ENCODE data around the gene SND1. TPM values are rescaled to one million over a fixed set of nuclear protein-coding genes. Genes with fewer than 3 reads are reported as not detected.

SND1 gene
- total and polyA plus RNA-seq, 12 donors, result 58.9 to 266 (median 132) TPM

GRCh38 chr7:127678947-127679346, 27.0 kb downstream of the SND1 start:
- intact Hi-C loops (cut with DNase I), result no loop called here
- Histone ChIP-seq H3K27ac (no peak overlapping the region), H3K9me3 (replicated peaks in 1 of 3) (no peaks in the 10 kb centered on the region), H3K27me3 (no peaks in the 10 kb centered on the region), H3K36me3 (replicated peaks in 1 of 2) (no peaks in the 10 kb centered on the region), H3K4me1 (replicated peaks in 1 of 2) (peaks cover 0 to 12% of the 10 kb centered on the region in 2 donors), H3K4me3 (no peak overlapping the region)
- WGBS, 4 donors, result 74 to 86% (median 85%) methylated on average over 3 of the region's 3 CpGs
- no peak for DNase-seq
- TF ChIP-seq POLR2A (IDR thresholded peaks at IDR 0.05), result no peak
- TF ChIP-seq, protein P1, sequence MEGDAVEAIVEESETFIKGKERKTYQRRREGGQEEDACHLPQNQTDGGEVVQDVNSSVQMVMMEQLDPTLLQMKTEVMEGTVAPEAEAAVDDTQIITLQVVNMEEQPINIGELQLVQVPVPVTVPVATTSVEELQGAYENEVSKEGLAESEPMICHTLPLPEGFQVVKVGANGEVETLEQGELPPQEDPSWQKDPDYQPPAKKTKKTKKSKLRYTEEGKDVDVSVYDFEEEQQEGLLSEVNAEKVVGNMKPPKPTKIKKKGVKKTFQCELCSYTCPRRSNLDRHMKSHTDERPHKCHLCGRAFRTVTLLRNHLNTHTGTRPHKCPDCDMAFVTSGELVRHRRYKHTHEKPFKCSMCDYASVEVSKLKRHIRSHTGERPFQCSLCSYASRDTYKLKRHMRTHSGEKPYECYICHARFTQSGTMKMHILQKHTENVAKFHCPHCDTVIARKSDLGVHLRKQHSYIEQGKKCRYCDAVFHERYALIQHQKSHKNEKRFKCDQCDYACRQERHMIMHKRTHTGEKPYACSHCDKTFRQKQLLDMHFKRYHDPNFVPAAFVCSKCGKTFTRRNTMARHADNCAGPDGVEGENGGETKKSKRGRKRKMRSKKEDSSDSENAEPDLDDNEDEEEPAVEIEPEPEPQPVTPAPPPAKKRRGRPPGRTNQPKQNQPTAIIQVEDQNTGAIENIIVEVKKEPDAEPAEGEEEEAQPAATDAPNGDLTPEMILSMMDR (IDR thresholded peaks at IDR 0.05), result no peak

DNA sequence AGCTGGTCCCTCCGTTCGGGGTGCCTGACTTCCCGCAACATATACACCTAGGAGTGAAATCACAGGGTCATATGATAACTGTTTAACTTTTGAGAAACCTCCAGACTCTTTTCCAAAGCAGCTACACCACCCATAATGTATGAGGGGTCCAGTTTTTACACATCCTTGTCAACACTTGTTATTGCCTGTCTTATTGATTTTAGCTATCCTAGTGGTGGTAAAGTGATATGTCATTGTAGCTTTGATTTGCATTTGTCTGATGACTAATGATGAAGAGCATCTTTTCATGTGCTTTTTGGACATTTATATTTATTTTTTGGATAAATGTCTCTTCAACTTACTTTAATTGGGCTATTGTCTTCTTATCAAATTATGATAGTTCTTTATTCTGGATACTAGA, 29.0 kb downstream of the SND1 start:
- Histone ChIP-seq H3K4me3 (no peak overlapping the region), H3K27ac (no peak overlapping the region), H3K36me3 (replicated peaks in 1 of 2) (no peaks in the 10 kb centered on the region), H3K4me1 (replicated peaks in 1 of 2) (peaks cover 0 to 8% of the 10 kb centered on the region in 2 donors), H3K9me3 (replicated peaks in 1 of 3) (no peaks in the 10 kb centered on the region), H3K27me3 (no peaks in the 10 kb centered on the region)
- no peak for DNase-seq
- TF ChIP-seq POLR2A (IDR thresholded peaks at IDR 0.05), result no peak
- TF ChIP-seq, protein P1 (IDR thresholded peaks at IDR 0.05), result no peak
- intact Hi-C loops (cut with DNase I), result no loop called here
- WGBS, 4 donors, result 93 to 100% (median 97%) methylated on average over 3 of the region's 3 CpGs

GRCh38 chr7:127682140-127682539, 30.1 kb downstream of the SND1 start:
- 70 to 84% (median 75%) methylated on average over 2 of the region's 2 CpGs for WGBS, 4 donors
- Histone ChIP-seq H3K27me3 (no peaks in the 10 kb centered on the region), H3K36me3 (replicated peaks in 1 of 2) (peaks cover 0 to 7% of the 10 kb centered on the region in 2 donors), H3K4me1 (replicated peaks in 1 of 2) (peaks cover 0 to 8% of the 10 kb centered on the region in 2 donors), H3K4me3 (no peak overlapping the region), H3K9me3 (replicated peaks in 1 of 3) (no peaks in the 10 kb centered on the region), H3K27ac (no peak overlapping the region)
- no peak for DNase-seq
- TF ChIP-seq POLR2A (IDR thresholded peaks at IDR 0.05), result no peak
- TF ChIP-seq, protein P1 (IDR thresholded peaks at IDR 0.05), result no peak
- intact Hi-C loops (cut with DNase I), result no loop called here

DNA sequence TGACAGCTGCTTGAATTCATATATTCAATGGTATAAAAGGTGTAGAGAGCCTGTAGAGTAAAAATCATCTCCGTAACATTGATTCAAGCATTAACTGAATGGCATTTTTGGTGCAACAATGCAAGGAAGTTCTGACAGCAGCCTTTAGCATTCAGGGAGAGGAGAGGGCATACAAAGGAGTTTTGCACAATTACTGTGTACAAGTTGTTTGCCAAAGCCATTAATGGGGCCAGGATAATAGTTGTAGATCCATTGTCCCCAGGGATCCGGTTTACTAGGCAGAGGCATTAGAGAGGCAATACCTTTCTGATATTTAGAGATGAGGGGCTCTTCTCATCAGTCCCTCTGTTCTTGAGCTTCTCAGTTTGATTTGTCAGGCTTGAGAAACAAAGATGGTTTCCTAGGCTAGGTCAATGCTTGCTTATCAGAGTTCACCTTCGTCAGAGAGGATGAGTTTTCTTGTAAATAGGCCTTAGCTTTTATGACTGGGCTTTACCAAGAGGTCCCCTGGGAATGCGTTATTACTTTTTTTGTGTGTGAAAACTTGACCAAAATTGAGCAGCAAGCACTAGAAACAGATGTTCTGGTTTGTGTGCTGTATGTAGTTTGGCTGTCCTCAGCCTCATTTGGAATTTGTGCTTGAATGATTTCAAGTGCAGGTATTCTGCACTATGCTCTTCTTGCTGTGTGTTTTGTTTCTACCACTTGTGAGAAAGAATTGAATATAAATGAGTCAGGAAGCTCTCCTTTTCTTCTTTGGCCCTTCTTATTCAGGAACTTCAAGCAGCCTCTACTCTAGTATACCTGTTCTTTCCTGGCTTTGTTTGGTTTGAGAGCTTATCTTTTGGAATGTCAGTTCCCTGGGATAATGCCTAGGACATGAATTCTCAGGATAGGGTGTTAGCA, 32.0 kb downstream of the SND1 start:
- no peak overlapping the region for H3K27ac ChIP-seq
- peaks cover 0 to 12% of the 10 kb centered on the region in 2 donors for H3K36me3 ChIP-seq (replicated peaks in 1 of 2)
- no peak overlapping the region for H3K4me3 ChIP-seq
- intact Hi-C loops (cut with DNase I), result no loop called here
- no peak for DNase-seq
- peaks cover 0 to 8% of the 10 kb centered on the region in 2 donors for H3K4me1 ChIP-seq (replicated peaks in 1 of 2)
- TF ChIP-seq, protein P1 (IDR thresholded peaks at IDR 0.05), result no peak
- no peak for TF ChIP-seq POLR2A (IDR thresholded peaks at IDR 0.05)
- H3K27me3 ChIP-seq, result no peaks in the 10 kb centered on the region
- WGBS, 4 donors, result 75 to 86% (median 84%) methylated on average over 4 of the region's 4 CpGs
- no peaks in the 10 kb centered on the region for H3K9me3 ChIP-seq (replicated peaks in 1 of 3)
